ENCODE data around the gene LRRTM4.

LRRTM4 gene

GRCh38 chr2:77309725-77310124 lies 212.5 kb downstream of the LRRTM4 start:
- no peak for TF ChIP-seq CTCF (IDR thresholded peaks at IDR 0.05; ENCODE audit: insufficient read depth, low read depth, low read length, missing control alignments)
- H3K4me3 ChIP-seq (ENCODE audit: low read depth, low read length): no peak overlapping the region
- DNase-seq (ENCODE audit: low read depth): no peak

GRCh38 chr2:77301441-77301840 lies 220.7 kb downstream of the LRRTM4 start:
- H3K4me3 ChIP-seq (ENCODE audit: low read depth, low read length): no peak overlapping the region
- DNase-seq (ENCODE audit: low read depth): no peak
- no peak for TF ChIP-seq CTCF (IDR thresholded peaks at IDR 0.05; ENCODE audit: insufficient read depth, low read depth, low read length, missing control alignments)

GRCh38 chr2:77296791-77297190 lies 225.4 kb downstream of the LRRTM4 start:
- DNase-seq (ENCODE audit: low read depth): no peak
- H3K4me3 ChIP-seq (ENCODE audit: low read depth, low read length): no peak overlapping the region
- TF ChIP-seq CTCF (IDR thresholded peaks at IDR 0.05; ENCODE audit: insufficient read depth, low read depth, low read length, missing control alignments): no peak

GRCh38 chr2:77294474-77294873 lies 227.7 kb downstream of the LRRTM4 start:
- no peak for TF ChIP-seq CTCF (IDR thresholded peaks at IDR 0.05; ENCODE audit: insufficient read depth, low read depth, low read length, missing control alignments)
- no peak for DNase-seq (ENCODE audit: low read depth)
- no peak overlapping the region for H3K4me3 ChIP-seq (ENCODE audit: low read depth, low read length)

- H3K4me3 ChIP-seq (ENCODE audit: low read depth, low read length): no peak overlapping the region
- no peak for TF ChIP-seq CTCF (IDR thresholded peaks at IDR 0.05; ENCODE audit: insufficient read depth, low read depth, low read length, missing control alignments)
- DNase-seq (ENCODE audit: low read depth): no peak
These were observed 237.8 kb downstream of the LRRTM4 start for GRCh38 chr2:77284353-77284752.

GRCh38 chr2:77271262-77271661 lies 250.9 kb downstream of the LRRTM4 start:
- no peak for TF ChIP-seq CTCF (IDR thresholded peaks at IDR 0.05; ENCODE audit: insufficient read depth, low read depth, low read length, missing control alignments)
- no peak for DNase-seq (ENCODE audit: low read depth)
- no peak overlapping the region for H3K4me3 ChIP-seq (ENCODE audit: low read depth, low read length)

- no peak for TF ChIP-seq CTCF (IDR thresholded peaks at IDR 0.05; ENCODE audit: insufficient read depth, low read depth, low read length, missing control alignments)
- DNase-seq (ENCODE audit: low read depth): no peak
These were observed 251.7 kb downstream of the LRRTM4 start for GRCh38 chr2:77270433-77270832.

More at GRCh38 chr2:77270433-77270832, 251.7 kb downstream of the LRRTM4 start:
- H3K4me3 ChIP-seq (ENCODE audit: low read depth, low read length): no peak overlapping the region
